ENCODE results near the gene DAPK2.

Gene DAPK2

GRCh38 chr15:64070965-64071851 is 24.9 kb upstream of the DAPK2 start:
- Histone ChIP-seq H3K27me3 (no peaks in the 10 kb centered on the region), H3K4me3 (ENCODE audit: low read depth in 1 of 2, low read length in 1 of 2) (no peak overlapping the region), H3K27ac (no peak overlapping the region), H3K4me1 (ENCODE audit: control insufficient read depth in 1 of 2, insufficient read depth in 1 of 2, low read depth in 1 of 2, low read length in 1 of 2) (peaks cover 9 to 11% of the 10 kb centered on the region in 2 experiments), H3K36me3 (peaks cover 18% of the 10 kb centered on the region), H3K9me3 (no peaks in the 10 kb centered on the region)
- TF ChIP-seq, protein P1, sequence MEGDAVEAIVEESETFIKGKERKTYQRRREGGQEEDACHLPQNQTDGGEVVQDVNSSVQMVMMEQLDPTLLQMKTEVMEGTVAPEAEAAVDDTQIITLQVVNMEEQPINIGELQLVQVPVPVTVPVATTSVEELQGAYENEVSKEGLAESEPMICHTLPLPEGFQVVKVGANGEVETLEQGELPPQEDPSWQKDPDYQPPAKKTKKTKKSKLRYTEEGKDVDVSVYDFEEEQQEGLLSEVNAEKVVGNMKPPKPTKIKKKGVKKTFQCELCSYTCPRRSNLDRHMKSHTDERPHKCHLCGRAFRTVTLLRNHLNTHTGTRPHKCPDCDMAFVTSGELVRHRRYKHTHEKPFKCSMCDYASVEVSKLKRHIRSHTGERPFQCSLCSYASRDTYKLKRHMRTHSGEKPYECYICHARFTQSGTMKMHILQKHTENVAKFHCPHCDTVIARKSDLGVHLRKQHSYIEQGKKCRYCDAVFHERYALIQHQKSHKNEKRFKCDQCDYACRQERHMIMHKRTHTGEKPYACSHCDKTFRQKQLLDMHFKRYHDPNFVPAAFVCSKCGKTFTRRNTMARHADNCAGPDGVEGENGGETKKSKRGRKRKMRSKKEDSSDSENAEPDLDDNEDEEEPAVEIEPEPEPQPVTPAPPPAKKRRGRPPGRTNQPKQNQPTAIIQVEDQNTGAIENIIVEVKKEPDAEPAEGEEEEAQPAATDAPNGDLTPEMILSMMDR (IDR thresholded peaks at IDR 0.05): no peak

DNA sequence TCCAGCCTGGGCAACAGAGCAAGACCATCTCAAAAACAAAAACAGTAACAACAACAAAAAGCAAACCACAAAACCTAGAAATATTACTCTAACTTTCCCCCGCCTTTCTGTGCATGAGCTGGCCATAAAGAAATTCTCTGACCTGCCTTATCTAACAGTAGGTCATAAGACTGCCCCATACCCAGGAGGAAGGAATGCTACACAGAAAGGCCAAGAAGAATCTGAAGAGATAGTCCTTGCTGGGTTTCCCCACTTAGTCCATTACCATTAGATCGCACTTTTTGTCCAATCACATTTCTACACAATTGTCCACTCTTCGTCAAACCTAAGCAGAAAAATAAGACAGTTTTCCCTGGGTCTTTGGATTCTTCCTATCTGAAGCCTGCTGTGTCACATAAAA is 23.8 kb upstream of the DAPK2 start:
- Histone ChIP-seq H3K27me3 (no peaks in the 10 kb centered on the region), H3K4me3 (ENCODE audit: low read depth in 1 of 2, low read length in 1 of 2) (no peak overlapping the region), H3K36me3 (peaks cover 16% of the 10 kb centered on the region), H3K9me3 (no peaks in the 10 kb centered on the region), H3K4me1 (ENCODE audit: control insufficient read depth in 1 of 2, insufficient read depth in 1 of 2, low read depth in 1 of 2, low read length in 1 of 2) (peaks cover 9 to 14% of the 10 kb centered on the region in 2 experiments), H3K27ac (no peak overlapping the region)
- TF ChIP-seq, protein P1 (IDR thresholded peaks at IDR 0.05): no peak

DNA sequence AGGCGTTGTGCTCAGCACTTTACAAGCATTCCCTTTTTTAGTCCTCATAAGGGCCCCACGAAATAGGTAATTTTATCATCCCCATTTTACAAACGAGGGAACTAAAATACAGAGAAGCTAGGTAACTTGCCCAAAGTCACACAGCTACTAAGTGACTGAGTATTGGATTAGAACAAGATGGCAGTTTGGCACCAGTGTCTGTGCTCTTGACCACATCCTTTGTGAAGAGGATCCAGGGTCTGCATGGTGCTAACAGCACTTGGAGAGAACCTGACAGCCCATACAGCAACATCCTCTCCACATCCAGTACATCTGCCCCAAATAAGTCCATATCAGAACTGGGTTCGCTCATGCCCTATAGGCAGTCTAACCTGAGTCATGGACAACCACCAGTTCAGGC is 21.8 kb upstream of the DAPK2 start:
- TF ChIP-seq, protein P1 (IDR thresholded peaks at IDR 0.05): no peak
- Histone ChIP-seq H3K4me1 (ENCODE audit: control insufficient read depth in 1 of 2, insufficient read depth in 1 of 2, low read depth in 1 of 2, low read length in 1 of 2) (peaks cover 9 to 14% of the 10 kb centered on the region in 2 experiments), H3K9me3 (no peaks in the 10 kb centered on the region), H3K27ac (no peak overlapping the region), H3K27me3 (no peaks in the 10 kb centered on the region), H3K36me3 (peaks cover 10% of the 10 kb centered on the region), H3K4me3 (ENCODE audit: low read depth in 1 of 2, low read length in 1 of 2) (no peak overlapping the region)

DNA sequence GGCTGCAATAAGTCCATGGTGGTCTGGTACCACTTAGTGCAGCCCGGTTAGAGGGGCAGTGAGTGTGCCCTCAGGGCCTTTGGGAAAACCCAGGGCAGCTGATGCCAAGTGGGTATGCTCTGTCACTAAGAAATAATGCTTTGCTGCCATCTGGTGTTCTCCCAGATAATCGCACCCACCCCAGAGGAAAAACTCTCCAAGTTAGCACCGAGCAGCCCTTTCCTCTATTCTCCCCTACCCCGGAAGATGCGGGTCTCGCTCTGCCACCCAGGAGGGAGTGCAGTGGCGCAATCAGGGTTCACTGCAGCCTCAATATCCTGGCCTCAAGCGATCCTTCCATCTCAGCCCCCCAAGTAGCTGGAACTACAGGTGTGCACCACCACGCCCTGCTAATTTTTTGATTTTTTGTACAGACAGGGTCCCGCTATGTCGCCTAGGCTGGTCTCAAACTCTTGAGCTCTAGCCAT is 21.3 kb upstream of the DAPK2 start:
- Histone ChIP-seq H3K4me1 (ENCODE audit: control insufficient read depth in 1 of 2, insufficient read depth in 1 of 2, low read depth in 1 of 2, low read length in 1 of 2) (peaks cover 9 to 14% of the 10 kb centered on the region in 2 experiments), H3K27me3 (no peaks in the 10 kb centered on the region), H3K36me3 (peaks cover 10% of the 10 kb centered on the region), H3K9me3 (no peaks in the 10 kb centered on the region), H3K27ac (peak overlapping the region; percentile 17), H3K4me3 (ENCODE audit: low read depth in 1 of 2, low read length in 1 of 2) (no peak overlapping the region)
- TF ChIP-seq, protein P1 (IDR thresholded peaks at IDR 0.05): peak; percentile 89

DNA sequence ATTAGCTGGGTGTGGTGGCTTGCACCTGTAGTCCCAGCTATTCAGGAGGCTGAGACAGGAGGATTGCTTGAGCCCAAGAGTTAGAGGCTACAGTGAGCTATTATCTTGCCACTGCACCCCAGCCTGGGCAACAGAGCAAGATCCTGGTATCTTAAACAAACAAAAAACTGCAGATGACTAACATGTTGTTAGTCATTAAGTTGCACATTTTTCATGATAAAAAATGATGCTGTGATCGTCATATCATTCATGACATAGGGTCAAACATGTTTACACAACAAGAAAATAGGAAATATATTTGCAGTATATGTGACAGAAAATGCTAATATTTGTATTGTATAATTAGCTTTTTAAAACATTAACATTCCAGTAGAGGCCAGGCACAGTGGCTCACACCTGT is 20.2 kb upstream of the DAPK2 start:
- Histone ChIP-seq H3K9me3 (no peaks in the 10 kb centered on the region), H3K27ac (no peak overlapping the region), H3K27me3 (no peaks in the 10 kb centered on the region), H3K36me3 (peaks cover 4% of the 10 kb centered on the region), H3K4me3 (ENCODE audit: low read depth in 1 of 2, low read length in 1 of 2) (no peak overlapping the region), H3K4me1 (ENCODE audit: control insufficient read depth in 1 of 2, insufficient read depth in 1 of 2, low read depth in 1 of 2, low read length in 1 of 2) (peaks cover 9 to 14% of the 10 kb centered on the region in 2 experiments)
- TF ChIP-seq, protein P1 (IDR thresholded peaks at IDR 0.05): no peak
